ENCODE results near the gene ACTR8. TPM values are rescaled to one million over a fixed set of nuclear protein-coding genes. Genes with fewer than 3 reads are reported as not detected.

The ACTR8 gene
- total and polyA plus RNA-seq, 2 of the 13 experiments (the other 11 are each of a cell fraction or from before 2014, with no cell fraction given), result 15.5 to 29.0 TPM

GRCh38 chr3:53842436-53843194 lies 39.3 kb downstream of the ACTR8 start (continued):
- TF ChIP-seq, protein P1, sequence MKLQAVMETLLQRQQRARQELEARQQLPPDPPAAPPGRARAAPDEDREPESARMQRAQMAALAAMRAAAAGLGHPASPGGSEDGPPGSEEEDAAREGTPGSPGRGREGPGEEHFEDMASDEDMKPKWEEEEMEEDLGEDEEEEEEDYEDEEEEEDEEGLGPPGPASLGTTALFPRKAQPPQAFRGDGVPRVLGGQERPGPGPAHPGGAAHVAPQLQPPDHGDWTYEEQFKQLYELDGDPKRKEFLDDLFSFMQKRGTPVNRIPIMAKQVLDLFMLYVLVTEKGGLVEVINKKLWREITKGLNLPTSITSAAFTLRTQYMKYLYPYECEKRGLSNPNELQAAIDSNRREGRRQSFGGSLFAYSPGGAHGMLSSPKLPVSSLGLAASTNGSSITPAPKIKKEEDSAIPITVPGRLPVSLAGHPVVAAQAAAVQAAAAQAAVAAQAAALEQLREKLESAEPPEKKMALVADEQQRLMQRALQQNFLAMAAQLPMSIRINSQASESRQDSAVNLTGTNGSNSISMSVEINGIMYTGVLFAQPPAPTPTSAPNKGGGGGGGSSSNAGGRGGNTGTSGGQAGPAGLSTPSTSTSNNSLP (IDR thresholded peaks at IDR 0.05; ENCODE audit: low read depth, low read length), result peak; percentile 84
- TF ChIP-seq PRDM4 (CRISPR knock-in tag; IDR thresholded peaks at IDR 0.05; ENCODE audit: borderline replicate concordance), result no peak
- TF ChIP-seq FOXC1 (CRISPR knock-in tag; IDR thresholded peaks at IDR 0.05; ENCODE audit: borderline replicate concordance), result no peak; the same call in 1 of the 2 replicates
- TF ChIP-seq DNMT3B (CRISPR knock-in tag; conservative IDR thresholded peaks at IDR 0.05), result no peak
- peak; percentile 57; the same call in 1 of the 2 replicates for TF ChIP-seq MEF2D (CRISPR knock-in tag; IDR thresholded peaks at IDR 0.05)
- TF ChIP-seq CREB1 (IDR thresholded peaks at IDR 0.05), result peak; percentile 39; the same call in 1 of the 2 replicates
- TF ChIP-seq CREB1 (CRISPR knock-in tag; IDR thresholded peaks at IDR 0.05), result peak; percentile 66
- TF ChIP-seq HHEX (CRISPR knock-in tag; IDR thresholded peaks at IDR 0.05), result peak; percentile 25
- TF ChIP-seq NFIB (CRISPR knock-in tag; IDR thresholded peaks at IDR 0.05; ENCODE audit: borderline replicate concordance), result no peak
- no peak for TF ChIP-seq TOPORS (CRISPR knock-in tag; IDR thresholded peaks at IDR 0.05)
- TF ChIP-seq, protein P2, sequence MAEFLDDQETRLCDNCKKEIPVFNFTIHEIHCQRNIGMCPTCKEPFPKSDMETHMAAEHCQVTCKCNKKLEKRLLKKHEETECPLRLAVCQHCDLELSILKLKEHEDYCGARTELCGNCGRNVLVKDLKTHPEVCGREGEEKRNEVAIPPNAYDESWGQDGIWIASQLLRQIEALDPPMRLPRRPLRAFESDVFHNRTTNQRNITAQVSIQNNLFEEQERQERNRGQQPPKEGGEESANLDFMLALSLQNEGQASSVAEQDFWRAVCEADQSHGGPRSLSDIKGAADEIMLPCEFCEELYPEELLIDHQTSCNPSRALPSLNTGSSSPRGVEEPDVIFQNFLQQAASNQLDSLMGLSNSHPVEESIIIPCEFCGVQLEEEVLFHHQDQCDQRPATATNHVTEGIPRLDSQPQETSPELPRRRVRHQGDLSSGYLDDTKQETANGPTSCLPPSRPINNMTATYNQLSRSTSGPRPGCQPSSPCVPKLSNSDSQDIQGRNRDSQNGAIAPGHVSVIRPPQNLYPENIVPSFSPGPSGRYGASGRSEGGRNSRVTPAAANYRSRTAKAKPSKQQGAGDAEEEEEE (CRISPR knock-in tag; IDR thresholded peaks at IDR 0.05; ENCODE audit: borderline replicate concordance), result no peak; the same call in 1 of the 2 replicates
- TF ChIP-seq JUND (CRISPR knock-in tag; IDR thresholded peaks at IDR 0.05), result no peak
- TF ChIP-seq, protein P3, sequence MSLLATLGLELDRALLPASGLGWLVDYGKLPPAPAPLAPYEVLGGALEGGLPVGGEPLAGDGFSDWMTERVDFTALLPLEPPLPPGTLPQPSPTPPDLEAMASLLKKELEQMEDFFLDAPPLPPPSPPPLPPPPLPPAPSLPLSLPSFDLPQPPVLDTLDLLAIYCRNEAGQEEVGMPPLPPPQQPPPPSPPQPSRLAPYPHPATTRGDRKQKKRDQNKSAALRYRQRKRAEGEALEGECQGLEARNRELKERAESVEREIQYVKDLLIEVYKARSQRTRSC (CRISPR knock-in tag; IDR thresholded peaks at IDR 0.05; ENCODE audit: low read depth), result no peak
- TF ChIP-seq ZNF546 (CRISPR knock-in tag; conservative IDR thresholded peaks at IDR 0.05), result no peak
- TF ChIP-seq RNF2 (conservative IDR thresholded peaks at IDR 0.05; ENCODE audit: low read depth), result no peak
- TF ChIP-seq RARG (CRISPR knock-in tag; IDR thresholded peaks at IDR 0.05; ENCODE audit: low read depth), result no peak
- no peak for TF ChIP-seq SYNCRIP (IDR thresholded peaks at IDR 0.05; ENCODE audit: insufficient read depth, low read depth, low read length)
- TF ChIP-seq HOXA5 (CRISPR knock-in tag; IDR thresholded peaks at IDR 0.05), result peak; percentile 93
- TF ChIP-seq ZNF740 (CRISPR knock-in tag; IDR thresholded peaks at IDR 0.05), result peak; percentile 97; the same call in 1 of the 2 replicates
- TF ChIP-seq, protein P4, sequence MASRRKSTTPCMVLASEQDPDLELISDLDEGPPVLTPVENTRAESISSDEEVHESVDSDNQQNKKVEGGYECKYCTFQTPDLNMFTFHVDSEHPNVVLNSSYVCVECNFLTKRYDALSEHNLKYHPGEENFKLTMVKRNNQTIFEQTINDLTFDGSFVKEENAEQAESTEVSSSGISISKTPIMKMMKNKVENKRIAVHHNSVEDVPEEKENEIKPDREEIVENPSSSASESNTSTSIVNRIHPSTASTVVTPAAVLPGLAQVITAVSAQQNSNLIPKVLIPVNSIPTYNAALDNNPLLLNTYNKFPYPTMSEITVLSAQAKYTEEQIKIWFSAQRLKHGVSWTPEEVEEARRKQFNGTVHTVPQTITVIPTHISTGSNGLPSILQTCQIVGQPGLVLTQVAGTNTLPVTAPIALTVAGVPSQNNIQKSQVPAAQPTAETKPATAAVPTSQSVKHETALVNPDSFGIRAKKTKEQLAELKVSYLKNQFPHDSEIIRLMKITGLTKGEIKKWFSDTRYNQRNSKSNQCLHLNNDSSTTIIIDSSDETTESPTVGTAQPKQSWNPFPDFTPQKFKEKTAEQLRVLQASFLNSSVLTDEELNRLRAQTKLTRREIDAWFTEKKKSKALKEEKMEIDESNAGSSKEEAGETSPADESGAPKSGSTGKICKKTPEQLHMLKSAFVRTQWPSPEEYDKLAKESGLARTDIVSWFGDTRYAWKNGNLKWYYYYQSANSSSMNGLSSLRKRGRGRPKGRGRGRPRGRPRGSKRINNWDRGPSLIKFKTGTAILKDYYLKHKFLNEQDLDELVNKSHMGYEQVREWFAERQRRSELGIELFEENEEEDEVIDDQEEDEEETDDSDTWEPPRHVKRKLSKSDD (CRISPR knock-in tag; IDR thresholded peaks at IDR 0.05; ENCODE audit: low read depth), result 0 out of 2 replicates have a peak, but pooled peaks have one; percentile 34

Measured in HepG2 (cell line).